ENCODE measurements around the gene SPTBN5. TPM values are rescaled to one million over a fixed set of nuclear protein-coding genes. Genes with fewer than 3 reads are reported as not detected.
A peak's percentile ranks its signal among the peaks of the same experiment; 100 is the strongest.

SPTBN5 gene
- total RNA-seq, 2 donors from 2014 or later: 0.52 to 3.0 TPM

DNA sequence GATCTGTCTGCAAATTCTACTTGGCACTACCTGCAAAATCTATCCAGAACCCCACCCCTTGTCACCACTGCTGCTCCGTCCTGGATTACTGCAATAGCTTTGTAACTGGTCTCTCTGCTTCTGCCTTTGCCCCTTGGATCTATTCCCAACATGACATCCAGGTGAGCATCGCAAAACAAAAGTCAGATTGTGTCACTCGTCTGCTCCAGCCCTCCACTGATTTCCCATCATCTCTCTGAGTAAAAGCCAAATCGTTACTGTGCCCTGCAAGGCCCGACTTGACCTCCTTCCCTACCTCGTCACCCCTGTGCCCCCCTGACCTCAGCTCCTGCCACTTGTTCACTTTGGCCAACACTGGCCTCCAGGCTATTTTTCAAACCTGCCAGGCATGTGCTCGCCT, 9.4 kb downstream of the SPTBN5 start:
- DNase-seq: no peak
- Histone ChIP-seq H3K4me1 (peaks cover 19% of the 10 kb centered on the region), H3K9me3 (no peaks in the 10 kb centered on the region), H3K4me3 (no peak overlapping the region), H3K27me3 (no peaks in the 10 kb centered on the region), H3K36me3 (replicated peaks in 1 of 2; ENCODE audit: insufficient read depth in 1 of 2, low read depth in 2 of 2) (no peaks in the 10 kb centered on the region), H3K27ac (no peak overlapping the region)
- TF ChIP-seq POLR2A (IDR thresholded peaks at IDR 0.05): no peak
- TF ChIP-seq, protein P1, sequence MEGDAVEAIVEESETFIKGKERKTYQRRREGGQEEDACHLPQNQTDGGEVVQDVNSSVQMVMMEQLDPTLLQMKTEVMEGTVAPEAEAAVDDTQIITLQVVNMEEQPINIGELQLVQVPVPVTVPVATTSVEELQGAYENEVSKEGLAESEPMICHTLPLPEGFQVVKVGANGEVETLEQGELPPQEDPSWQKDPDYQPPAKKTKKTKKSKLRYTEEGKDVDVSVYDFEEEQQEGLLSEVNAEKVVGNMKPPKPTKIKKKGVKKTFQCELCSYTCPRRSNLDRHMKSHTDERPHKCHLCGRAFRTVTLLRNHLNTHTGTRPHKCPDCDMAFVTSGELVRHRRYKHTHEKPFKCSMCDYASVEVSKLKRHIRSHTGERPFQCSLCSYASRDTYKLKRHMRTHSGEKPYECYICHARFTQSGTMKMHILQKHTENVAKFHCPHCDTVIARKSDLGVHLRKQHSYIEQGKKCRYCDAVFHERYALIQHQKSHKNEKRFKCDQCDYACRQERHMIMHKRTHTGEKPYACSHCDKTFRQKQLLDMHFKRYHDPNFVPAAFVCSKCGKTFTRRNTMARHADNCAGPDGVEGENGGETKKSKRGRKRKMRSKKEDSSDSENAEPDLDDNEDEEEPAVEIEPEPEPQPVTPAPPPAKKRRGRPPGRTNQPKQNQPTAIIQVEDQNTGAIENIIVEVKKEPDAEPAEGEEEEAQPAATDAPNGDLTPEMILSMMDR (IDR thresholded peaks at IDR 0.05): no peak
- intact Hi-C loops (cut with DNase I): no loop called here
- 91% methylated on average over 7 of the region's 7 CpGs for WGBS, 2 donors
- ATAC-seq: no peak

DNA sequence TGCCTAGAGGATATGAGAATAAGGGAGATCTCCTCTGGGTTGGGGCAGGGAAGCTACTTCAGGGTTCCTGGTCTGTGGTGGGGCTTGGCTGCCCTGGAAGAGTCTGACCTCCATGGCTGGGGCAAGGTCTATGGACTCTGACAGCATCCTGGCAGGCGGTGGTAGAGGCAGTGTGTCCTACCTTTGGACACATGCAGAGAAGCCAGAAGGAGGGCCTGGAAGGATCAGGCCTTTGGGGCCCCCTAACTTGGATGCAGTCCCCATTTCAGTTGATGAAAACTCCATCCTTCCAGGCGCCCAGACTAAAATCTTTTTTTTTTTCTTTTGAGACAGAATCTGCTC, 10.4 kb downstream of the SPTBN5 start:
- ATAC-seq: no peak
- peaks cover 19% of the 10 kb centered on the region for H3K4me1 ChIP-seq
- intact Hi-C loops (cut with DNase I): no loop called here
- no peaks in the 10 kb centered on the region for H3K9me3 ChIP-seq
- DNase-seq: no peak
- no peak overlapping the region for H3K4me3 ChIP-seq
- no peak overlapping the region for H3K27ac ChIP-seq
- no peaks in the 10 kb centered on the region for H3K27me3 ChIP-seq
- H3K36me3 ChIP-seq (replicated peaks in 1 of 2; ENCODE audit: insufficient read depth in 1 of 2, low read depth in 2 of 2): no peaks in the 10 kb centered on the region
- TF ChIP-seq POLR2A (IDR thresholded peaks at IDR 0.05): no peak
- TF ChIP-seq, protein P1 (IDR thresholded peaks at IDR 0.05): no peak
- 92 to 100% methylated on average over 2 of the region's 2 CpGs for whole genome bisulfite sequencing, 2 donors

DNA sequence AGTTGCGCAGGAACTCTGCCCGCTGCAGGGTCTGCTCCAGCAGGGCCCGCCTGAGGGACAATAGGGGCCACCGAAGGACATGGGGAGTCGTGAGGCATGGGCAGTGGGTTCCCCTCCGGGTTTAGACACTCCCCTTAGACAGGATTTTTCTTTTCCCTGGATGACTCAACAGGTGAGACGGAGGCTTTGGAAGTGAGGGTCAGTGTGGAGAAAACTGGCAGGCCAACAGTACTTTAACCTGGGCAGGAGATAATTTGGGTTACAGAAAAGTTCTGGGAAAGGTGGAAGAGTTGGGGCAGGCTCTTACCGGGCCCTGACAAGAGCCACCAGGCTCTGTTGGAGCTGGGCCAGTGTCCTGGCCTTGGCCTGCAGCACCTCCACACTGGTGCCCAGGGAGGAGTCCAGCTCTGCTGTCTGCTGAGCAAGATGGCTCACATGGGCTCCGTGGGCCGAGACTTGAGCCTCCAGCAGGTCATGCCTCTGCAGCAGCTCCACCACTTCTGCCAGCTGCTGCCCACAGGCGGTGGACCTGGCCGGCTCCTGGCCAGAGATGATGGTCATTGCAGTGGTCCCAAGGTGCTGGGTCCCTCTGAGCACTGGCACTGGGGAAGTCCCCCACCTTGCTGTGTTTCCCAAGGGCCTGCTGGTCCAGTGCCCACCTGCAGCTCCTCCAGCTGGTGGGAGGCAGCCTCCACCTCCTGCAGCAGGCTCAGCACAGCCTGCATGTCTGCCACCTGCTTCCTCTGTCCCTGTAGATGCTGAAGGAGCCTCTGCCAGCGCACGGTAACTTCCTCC, 11.0 kb downstream of the SPTBN5 start:
- Histone ChIP-seq H3K27me3 (no peaks in the 10 kb centered on the region), H3K36me3 (replicated peaks in 1 of 2; ENCODE audit: insufficient read depth in 1 of 2, low read depth in 2 of 2) (no peaks in the 10 kb centered on the region), H3K4me3 (no peak overlapping the region), H3K4me1 (peaks cover 19% of the 10 kb centered on the region), H3K27ac (no peak overlapping the region), H3K9me3 (no peaks in the 10 kb centered on the region)
- WGBS, 2 donors: 32 to 54% methylated on average over 7 to 14 of the region's 14 CpGs
- intact Hi-C loops (cut with DNase I): no loop called here
- peak; percentile 6 for ATAC-seq
- DNase-seq: peak in 3 of 4 donors; percentile 28 to 46 (median 41)
- TF ChIP-seq, protein P1 (IDR thresholded peaks at IDR 0.05): no peak
- no peak for TF ChIP-seq POLR2A (IDR thresholded peaks at IDR 0.05)

DNA sequence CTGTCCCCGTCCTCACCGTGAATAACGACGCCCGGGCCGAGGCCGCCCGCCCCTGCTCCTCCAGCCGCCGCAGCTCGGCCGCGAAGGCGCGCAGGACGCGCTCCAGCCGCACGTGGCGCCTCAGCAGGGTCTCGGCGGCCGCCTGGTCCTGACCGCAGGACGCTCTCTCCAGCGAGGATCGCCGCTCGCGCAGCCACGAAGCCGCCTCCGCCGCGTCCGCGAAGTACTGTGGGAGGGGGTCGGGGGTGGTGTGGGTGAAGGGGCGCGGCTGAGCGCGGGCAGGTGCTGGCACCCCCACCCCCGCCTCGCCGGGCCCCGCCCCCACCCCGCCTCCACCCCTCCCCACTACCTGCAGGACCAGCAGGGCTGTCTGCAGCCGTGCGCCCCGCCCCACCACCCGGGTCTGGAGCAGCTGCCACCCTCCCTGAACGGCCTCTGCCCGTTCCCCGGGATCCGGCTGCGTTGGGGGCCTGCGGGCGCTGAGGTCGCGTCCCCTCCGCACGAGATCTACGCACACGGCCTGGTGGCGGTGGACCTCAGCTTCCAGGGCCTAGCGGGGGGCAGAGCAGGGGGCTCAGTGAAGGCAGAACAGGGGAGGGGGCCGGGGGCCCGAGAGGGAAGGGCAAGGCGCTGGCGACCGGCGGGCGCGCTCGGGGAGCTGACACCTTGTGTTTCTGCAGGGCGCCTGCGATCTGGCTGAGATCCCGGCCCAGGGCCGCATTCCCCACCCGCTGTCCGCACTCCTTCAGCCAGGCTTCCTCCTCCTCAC, 11.7 kb downstream of the SPTBN5 start:
- Histone ChIP-seq H3K27ac (no peak overlapping the region), H3K4me3 (no peak overlapping the region), H3K27me3 (no peaks in the 10 kb centered on the region), H3K4me1 (peaks cover 19% of the 10 kb centered on the region), H3K36me3 (replicated peaks in 1 of 2; ENCODE audit: insufficient read depth in 1 of 2, low read depth in 2 of 2) (no peaks in the 10 kb centered on the region), H3K9me3 (no peaks in the 10 kb centered on the region)
- no peak for TF ChIP-seq POLR2A (IDR thresholded peaks at IDR 0.05)
- TF ChIP-seq, protein P1 (IDR thresholded peaks at IDR 0.05): no peak
- WGBS, 2 donors: 11 to 20% methylated on average over 3 to 61 of the region's 81 CpGs
- DNase-seq: peak; percentile 32 to 66 (median 58)
- ATAC-seq: peak; percentile 64
- intact Hi-C loops (cut with DNase I): no loop called here
